IMR-90 (cell line): ENCODE measurements around the gene RIIAD1. TPM values are rescaled to one million over a fixed set of nuclear protein-coding genes. Genes with fewer than 3 reads are reported as not detected.

Experiments used
- ATAC-seq: fragments of 200-7000 bp; cut with Tn5 transposase; 2 replicates; pipeline ENCODE4 v1.9.1; 2020; ENCODE audit warnings: low read depth, mild to moderate bottlenecking, moderate library complexity
- BruUV-seq: library from RNA; stranded (reverse); fragments of 400-500 nt; replicated peaks from 2 replicates; lab custom pipeline; 2021; lab: Mats Ljungman, UMichigan
- CTCF ChIA-PET: fragments of 300-600 bp; formaldehyde crosslinking; extraction: SDS; loops from one replicate; lab custom pipeline; 2021; ENCODE audit warnings: antibody characterized with exemption; lab: Yijun Ruan, JAX
- POLR2A ChIA-PET: fragments of 300-600 bp; sonication (Branson Sonifier 250); formaldehyde crosslinking; loops from one replicate; lab custom pipeline; 2022; ENCODE audit warnings: antibody characterized with exemption; ENCODE audit not compliant: unreplicated experiment; lab: Charles Lee
- DNase-seq: peaks from one replicate; pipeline ENCODE4 v3.0.0; 2013
- H2AFZ ChIP-seq: replicated peaks from 2 replicates; pipeline ENCODE3; 2013; ENCODE audit warnings: low read length, mild to moderate bottlenecking; ENCODE audit not compliant: poor library complexity
- H2AK5ac ChIP-seq: 2 replicates; pipeline ENCODE4 v1.6.1; 2013; ENCODE audit warnings: low read depth, low read length, inconsistent platforms
- H2AK9ac ChIP-seq: replicated peaks from 2 replicates; pipeline ENCODE3; 2013; ENCODE audit warnings: mild to moderate bottlenecking, low read depth, low read length, moderate library complexity; ENCODE audit not compliant: poor library complexity
- H2BK120ac ChIP-seq: 2 replicates; pipeline ENCODE4 v1.6.1; 2013; ENCODE audit warnings: low read depth, low read length, inconsistent platforms
- H2BK15ac ChIP-seq: 3 replicates; pipeline ENCODE4 v1.6.1; 2013; ENCODE audit warnings: low read depth, low read length, inconsistent platforms
- H2BK20ac ChIP-seq: 2 replicates; pipeline ENCODE4 v1.6.1; 2013; ENCODE audit warnings: low read depth, mild to moderate bottlenecking, inconsistent platforms, low read length, moderate library complexity
- H2BK5ac ChIP-seq: 2 replicates; pipeline ENCODE4 v1.6.1; 2013; ENCODE audit warnings: mild to moderate bottlenecking, low read depth, low read length, inconsistent platforms; ENCODE audit not compliant: poor library complexity, severe bottlenecking
- H3K14ac ChIP-seq: replicated peaks from 2 replicates; pipeline ENCODE4 v1.6.1; 2013; ENCODE audit warnings: low read depth, low read length, inconsistent platforms
- H3K18ac ChIP-seq: 2 replicates; pipeline ENCODE4 v1.6.1; 2013; ENCODE audit warnings: low read depth, low read length, control low read depth
- H3K23ac ChIP-seq: 2 replicates; pipeline ENCODE4 v1.6.1; 2013; ENCODE audit warnings: low read depth, low read length, inconsistent platforms
- H3K27ac ChIP-seq: 2 replicates; pipeline ENCODE4 v1.5.1; 2013; ENCODE audit warnings: mild to moderate bottlenecking, control low read depth, low read length; ENCODE audit not compliant: insufficient read depth
- H3K27me3 ChIP-seq: 2 replicates; pipeline ENCODE4 v1.6.1; 2013; ENCODE audit warnings: low read length; ENCODE audit not compliant: control insufficient read depth, insufficient read depth
- H3K36me3 ChIP-seq: 2 replicates; pipeline ENCODE4 v1.6.1; 2013; ENCODE audit warnings: low read length, mixed read lengths; ENCODE audit not compliant: control insufficient read depth, insufficient read depth
- H3K4ac ChIP-seq: 2 replicates; pipeline ENCODE4 v1.6.1; 2013; ENCODE audit warnings: low read depth, low read length, inconsistent platforms
- H3K4me1 ChIP-seq: 2 replicates; pipeline ENCODE4 v1.6.1; 2013; ENCODE audit warnings: low read length, mixed read lengths; ENCODE audit not compliant: control insufficient read depth, insufficient read depth
- H3K4me2 ChIP-seq: 2 replicates; pipeline ENCODE4 v1.6.1; 2013; ENCODE audit warnings: low read depth, mild to moderate bottlenecking, control low read depth, low read length, moderate library complexity
- H3K4me3 ChIP-seq: 2 replicates; pipeline ENCODE4 v1.5.1; 2013; ENCODE audit warnings: low read depth, mild to moderate bottlenecking, control low read depth, low read length, moderate library complexity; ENCODE audit not compliant: insufficient read depth
- H3K56ac ChIP-seq: 2 replicates; pipeline ENCODE4 v1.6.1; 2013; ENCODE audit warnings: low read length, inconsistent platforms; ENCODE audit not compliant: insufficient read depth; ENCODE audit errors: extremely low read depth
- H3K79me1 ChIP-seq, 2 experiments: 2 replicates each; pipeline ENCODE4 v1.6.1; 2013; ENCODE audit warnings: low read length in 2 of 2, inconsistent platforms in 1 of 2, low read depth in 1 of 2
- H3K9ac ChIP-seq: 2 replicates; pipeline ENCODE4 v1.6.1; 2013; ENCODE audit warnings: low read depth, low read length, control low read depth
- H3K9me1 ChIP-seq: 2 replicates; pipeline ENCODE4 v1.6.1; 2013; ENCODE audit warnings: low read length, inconsistent platforms; ENCODE audit not compliant: insufficient read depth
- H3K9me3 ChIP-seq: 2 replicates; pipeline ENCODE4 v1.6.1; 2013; ENCODE audit warnings: low read length; ENCODE audit not compliant: control insufficient read depth, insufficient read depth
- H4K20me1 ChIP-seq: 2 replicates; pipeline ENCODE4 v1.6.1; 2013; ENCODE audit warnings: low read length, inconsistent platforms; ENCODE audit not compliant: insufficient read depth
- H4K5ac ChIP-seq: 2 replicates; pipeline ENCODE4 v1.6.1; 2013; ENCODE audit warnings: mild to moderate bottlenecking, low read depth, low read length, control low read depth
- H4K8ac ChIP-seq, 2 experiments: 2 replicates each; pipeline ENCODE4 v1.6.1; 2013; ENCODE audit warnings: low read depth in 2 of 2, low read length in 2 of 2, control low read depth in 1 of 2, inconsistent platforms in 1 of 2
- H4K91ac ChIP-seq: 2 replicates; pipeline ENCODE4 v1.6.1; 2013; ENCODE audit warnings: low read depth, low read length, inconsistent platforms; ENCODE audit not compliant: insufficient read depth
- CEBPB ChIP-seq: IDR thresholded peaks from 2 replicates; pipeline ENCODE4 v1.6.1; 2012; ENCODE audit warnings: low read depth, low read length, improper control_type of control experiment
- CHD1 ChIP-seq: IDR thresholded peaks from 2 replicates; pipeline ENCODE4 v1.6.1; 2012; ENCODE audit warnings: low read depth, low read length, improper control_type of control experiment
- CTCF ChIP-seq: conservative IDR thresholded peaks from 2 replicates; pipeline ENCODE4 v1.5.1; 2012; ENCODE audit warnings: mild to moderate bottlenecking, low read depth, low read length, improper control_type of control experiment
- ELK1 ChIP-seq: fragments of 150-350 bp; IDR thresholded peaks from 2 replicates; pipeline ENCODE4 v1.6.1; 2016; ENCODE audit warnings: low read depth, mild to moderate bottlenecking, low read length, moderate library complexity, borderline replicate concordance
- FOS ChIP-seq: fragments of 150-350 bp; IDR thresholded peaks from 2 replicates; pipeline ENCODE4 v1.6.1; 2016; ENCODE audit warnings: low read depth, low read length
- MAFK ChIP-seq: IDR thresholded peaks from 2 replicates; pipeline ENCODE4 v1.6.1; 2012; ENCODE audit warnings: low read depth, low read length, improper control_type of control experiment
- MAZ ChIP-seq: IDR thresholded peaks from 2 replicates; pipeline ENCODE4 v1.6.1; 2012; ENCODE audit warnings: low read depth, mild to moderate bottlenecking, low read length, improper control_type of control experiment, moderate library complexity, borderline replicate concordance
- MXI1 ChIP-seq: IDR thresholded peaks from 2 replicates; pipeline ENCODE4 v1.6.1; 2012; ENCODE audit warnings: low read depth, mild to moderate bottlenecking, low read length, moderate library complexity, borderline replicate concordance
- NFE2L2 ChIP-seq: fragments of 150-350 bp; IDR thresholded peaks from 2 replicates; pipeline ENCODE4 v1.6.1; 2016; ENCODE audit warnings: low read depth, mild to moderate bottlenecking, low read length
- POLR2A ChIP-seq: IDR thresholded peaks from 2 replicates; pipeline ENCODE4 v1.6.1; 2012; ENCODE audit warnings: mild to moderate bottlenecking, low read depth, low read length
- RAD21 ChIP-seq: IDR thresholded peaks from 2 replicates; pipeline ENCODE4 v1.6.1; 2012; ENCODE audit warnings: low read length, improper control_type of control experiment
- RCOR1 ChIP-seq: IDR thresholded peaks from 2 replicates; pipeline ENCODE4 v1.6.1; 2012; ENCODE audit warnings: mild to moderate bottlenecking, low read length, improper control_type of control experiment; ENCODE audit not compliant: insufficient replicate concordance
- RFX5 ChIP-seq: IDR thresholded peaks from 2 replicates; pipeline ENCODE4 v1.8.0; 2012; ENCODE audit warnings: low read depth, mild to moderate bottlenecking, low read length, moderate library complexity
- SMC3 ChIP-seq: fragments of 150-350 bp; IDR thresholded peaks from 2 replicates; pipeline ENCODE4 v1.6.1; 2016; ENCODE audit warnings: low read depth, mild to moderate bottlenecking, antibody characterized with exemption, low read length, moderate library complexity
- WGBS, 2 experiments: methylation state at CpG; one replicate each; pipeline versions ENCODE4 v1.1.5 to v1.1.7; 2013; ENCODE audit warnings: missing lambda C conversion rate in 2 of 2; ENCODE audit not compliant: insufficient read length in 1 of 2; ENCODE audit errors: extremely low coverage in 2 of 2; 5-methylcytosine and 5-hydroxymethylcytosine counted together
- dilution Hi-C: fragments of 300-500 bp; cut with HindIII; formaldehyde crosslinking; loops from one replicate; pipeline ENCODE4 v1.14.3; 2018; ENCODE audit warnings: low sequenced_read_pairs; ENCODE audit not compliant: unreplicated experiment
- in situ Hi-C: fragments of 300-500 bp; cut with MboI; formaldehyde crosslinking; loops from 3 replicates; pipeline ENCODE4 v1.14.3; 2019; ENCODE audit warnings: low sequenced_read_pairs, inconsistent platforms, mixed read lengths
- intact Hi-C: fragments of 100-400 bp; cut with micrococcal nuclease; formaldehyde crosslinking; loops from 2 replicates; pipeline ENCODE4 v1.10.0; 2022
- polyA plus RNA-seq, 3 experiments: library from polyadenylated mRNA; depleted of rRNA; stranded (reverse); fragments of >200 nt; gene quantifications; 2 replicates each; pipeline ENCODE4 v1.2.3, GENCODE V29; 2012; ENCODE audit warnings: low replicate concordance in 1 of 3
- total RNA-seq: library from RNA; depleted of rRNA; stranded (reverse); fragments of >200 nt; gene quantifications from 2 replicates; pipeline ENCODE4 v1.2.3, GENCODE V29; 2012

Gene RIIAD1
- total and polyA plus RNA-seq, 2 of the 4 experiments (the other 2 are of a cell fraction), result not detected

- H4K5ac ChIP-seq, result no peak overlapping the region
- no peak overlapping the region for H2BK20ac ChIP-seq
- 86% methylated on average over 1 of the region's 7 CpGs; no CpG with 5 or more reads in 1 of the 2 experiments for WGBS, 2 experiments
- no peak overlapping the region for H3K23ac ChIP-seq
- ATAC-seq (no peak), DNase-seq (no peak)
- no peak overlapping the region for H2AK9ac ChIP-seq
- H2BK5ac ChIP-seq, result no peak overlapping the region
- no peak overlapping the region for H3K4ac ChIP-seq
- H3K14ac ChIP-seq, result no peak overlapping the region
- ChIA-PET POLR2A (no interaction called here), CTCF (no interaction called here)
- no peak overlapping the region for H3K4me2 ChIP-seq
- no peak overlapping the region for H3K9ac ChIP-seq
- H3K79me1 ChIP-seq, result no peaks in the 10 kb centered on the region
- H4K91ac ChIP-seq, result no peak overlapping the region
- H3K56ac ChIP-seq, result no peak overlapping the region
- H3K9me3 ChIP-seq, result no peaks in the 10 kb centered on the region
- no peaks in the 10 kb centered on the region for H3K4me1 ChIP-seq
- no peak overlapping the region for H2BK120ac ChIP-seq
- BruUV-seq, result no TSS peak
- H3K9me1 ChIP-seq, result no peaks in the 10 kb centered on the region
- H2AFZ ChIP-seq, result no peak overlapping the region
- H4K20me1 ChIP-seq, result no peaks in the 10 kb centered on the region; the same call in 1 of the 2 replicates
- in situ Hi-C loops, result no loop called here
- no peak for TF ChIP-seq MAZ
- TF ChIP-seq RAD21, result no peak
- TF ChIP-seq MAFK, result no peak
- no peak for TF ChIP-seq RCOR1
- TF ChIP-seq CHD1, result no peak
- TF ChIP-seq POLR2A, result no peak
- TF ChIP-seq FOS, result no peak
- no peak for TF ChIP-seq RFX5
- TF ChIP-seq ELK1, result no peak
- no peak for TF ChIP-seq SMC3
- no peak for TF ChIP-seq CTCF
- TF ChIP-seq NFE2L2, result no peak
- TF ChIP-seq MXI1, result no peak
- TF ChIP-seq CEBPB, result no peak
- no peak overlapping the region for H3K4me3 ChIP-seq
- no peak overlapping the region for H3K27ac ChIP-seq
- dilution Hi-C loops, result no loop called here
- no peak overlapping the region for H2AK5ac ChIP-seq
- intact Hi-C loops, result no loop called here
- no peak overlapping the region for H4K8ac ChIP-seq
- H3K18ac ChIP-seq, result no peak overlapping the region
- H3K36me3 ChIP-seq, result peaks cover 11% of the 10 kb centered on the region
- H2BK15ac ChIP-seq, result no peak overlapping the region
- H3K27me3 ChIP-seq, result peaks cover 3% of the 10 kb centered on the region; the same call in 1 of the 2 replicates
Observed at GRCh38 chr1:151705146-151705545, 16.2 kb upstream of the RIIAD1 start.
